Measurements from ENCODE around the gene CRABP2.

DNA sequence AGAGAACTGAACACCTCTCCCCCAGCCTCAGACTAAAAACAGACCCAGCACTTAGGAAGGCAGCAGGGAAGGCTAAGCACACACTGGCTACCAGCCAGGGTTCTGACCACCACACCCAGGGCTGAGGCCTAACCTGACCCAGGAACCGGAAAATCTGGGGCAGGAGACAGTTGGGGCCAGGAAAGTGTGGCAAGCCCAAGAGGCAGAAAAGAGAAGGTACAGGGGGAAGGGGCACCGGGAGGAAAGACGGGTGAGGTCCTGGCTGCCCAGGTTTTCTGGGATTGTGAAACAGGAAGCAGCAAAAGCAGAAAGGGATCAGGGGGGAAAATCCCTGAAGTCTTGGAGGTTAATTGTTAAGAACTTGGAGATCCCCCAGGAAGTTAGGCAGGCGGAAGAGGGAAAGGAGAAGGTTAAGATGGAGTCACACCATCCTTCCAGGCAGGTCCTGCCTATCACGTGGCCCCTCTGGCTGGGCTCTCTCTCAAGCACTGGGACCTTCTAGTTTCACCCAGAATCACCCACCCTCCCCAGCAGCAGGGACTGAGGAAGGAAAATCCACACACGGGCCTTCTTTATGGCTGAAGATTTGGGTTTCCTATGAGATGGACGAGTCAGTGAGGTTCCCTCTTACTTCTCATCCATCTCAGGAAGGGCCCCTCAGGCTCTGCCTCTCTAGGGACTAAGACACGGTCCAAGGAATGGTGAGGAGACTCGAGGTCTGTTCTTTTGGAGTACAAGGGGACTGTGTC lies 43.5 kb upstream of the CRABP2 start:
- peak; percentile 36; the same call in 1 of the 2 replicates for TF ChIP-seq POLR2A (IDR thresholded peaks at IDR 0.05; ENCODE audit: low read depth, low read length)
- no peak; the same call in 1 of the 2 replicates for TF ChIP-seq POLR2AphosphoS5 (IDR thresholded peaks at IDR 0.05; ENCODE audit: low read depth, low read length)
- TF ChIP-seq TAF1 (IDR thresholded peaks at IDR 0.05; ENCODE audit: low read depth, low read length) = peak; percentile 60; the same call in 1 of the 2 replicates
- peak; percentile 37; the same call in 1 of the 2 replicates for TF ChIP-seq SPI1 (IDR thresholded peaks at IDR 0.05; ENCODE audit: low read depth, low read length)
